ENCODE data around the gene ITIH4. TPM values are rescaled to one million over a fixed set of nuclear protein-coding genes. Genes with fewer than 3 reads are reported as not detected.

ITIH4 gene
- total RNA-seq, 1 donor from 2014 or later: 6.3 TPM

GRCh38 chr3:52800079-52800478 lies 30.4 kb downstream of the ITIH4 start:
- no peak overlapping the region for H3K4me3 Mint-ChIP-seq
- H3K27ac Mint-ChIP-seq (ENCODE audit: unreplicated experiment): peak overlapping the region; percentile 35
- no peaks in the 10 kb centered on the region for H3K36me3 Mint-ChIP-seq (ENCODE audit: low read depth)
- H3K9me3 Mint-ChIP-seq: no peaks in the 10 kb centered on the region
- no peaks in the 10 kb centered on the region for H3K27me3 Mint-ChIP-seq (ENCODE audit: low read depth)
- no peak for TF ChIP-seq CTCF (conservative IDR thresholded peaks at IDR 0.05)
- H3K4me1 Mint-ChIP-seq: no peaks in the 10 kb centered on the region
- no peak for DNase-seq (ENCODE audit: low read depth, low spot score)

- TF ChIP-seq CTCF (conservative IDR thresholded peaks at IDR 0.05): peak; percentile 61
- H3K4me1 Mint-ChIP-seq: peaks cover 10% of the 10 kb centered on the region
- no peaks in the 10 kb centered on the region for H3K9me3 Mint-ChIP-seq
- no peak overlapping the region for H3K4me3 Mint-ChIP-seq
- no peaks in the 10 kb centered on the region for H3K36me3 Mint-ChIP-seq (ENCODE audit: low read depth)
- no peak overlapping the region for H3K27ac Mint-ChIP-seq (ENCODE audit: unreplicated experiment)
- peak; percentile 18 for DNase-seq (ENCODE audit: low read depth, low spot score)
- no peaks in the 10 kb centered on the region for H3K27me3 Mint-ChIP-seq (ENCODE audit: low read depth)
These were observed 31.4 kb downstream of the ITIH4 start for GRCh38 chr3:52798978-52799476.

- Mint-ChIP-seq H3K27ac (ENCODE audit: unreplicated experiment) (no peak overlapping the region), H3K4me3 (no peak overlapping the region), H3K4me1 (peaks cover 13% of the 10 kb centered on the region), H3K36me3 (ENCODE audit: low read depth) (no peaks in the 10 kb centered on the region), H3K9me3 (no peaks in the 10 kb centered on the region), H3K27me3 (ENCODE audit: low read depth) (no peaks in the 10 kb centered on the region)
- no peak for DNase-seq (ENCODE audit: low read depth, low spot score)
- TF ChIP-seq CTCF (conservative IDR thresholded peaks at IDR 0.05): no peak
These were observed 32.0 kb downstream of the ITIH4 start for GRCh38 chr3:52798376-52798977.

GRCh38 chr3:52796411-52796810 lies 34.1 kb downstream of the ITIH4 start:
- Mint-ChIP-seq H3K4me3 (no peak overlapping the region), H3K27me3 (ENCODE audit: low read depth) (no peaks in the 10 kb centered on the region), H3K9me3 (no peaks in the 10 kb centered on the region), H3K27ac (ENCODE audit: unreplicated experiment) (no peak overlapping the region), H3K4me1 (peaks cover 13% of the 10 kb centered on the region), H3K36me3 (ENCODE audit: low read depth) (no peaks in the 10 kb centered on the region)
- no peak for DNase-seq (ENCODE audit: low read depth, low spot score)
- TF ChIP-seq CTCF (conservative IDR thresholded peaks at IDR 0.05): no peak

- Mint-ChIP-seq H3K4me1 (peaks cover 13% of the 10 kb centered on the region), H3K36me3 (ENCODE audit: low read depth) (no peaks in the 10 kb centered on the region), H3K4me3 (no peak overlapping the region), H3K27ac (ENCODE audit: unreplicated experiment) (peak overlapping the region; percentile 43), H3K27me3 (ENCODE audit: low read depth) (no peaks in the 10 kb centered on the region), H3K9me3 (no peaks in the 10 kb centered on the region)
- DNase-seq (ENCODE audit: low read depth, low spot score): no peak
- TF ChIP-seq CTCF (conservative IDR thresholded peaks at IDR 0.05): no peak
These were observed 35.1 kb downstream of the ITIH4 start for GRCh38 chr3:52795298-52795900.

Data from neural crest cell (in vitro differentiated cells).